ENCODE data around the gene SLC37A2. TPM values are rescaled to one million over a fixed set of nuclear protein-coding genes. Genes with fewer than 3 reads are reported as not detected.

SLC37A2 gene
- total and polyA plus RNA-seq, 2 donors (not counting 3 experiments of a cell fraction or from before 2014, with no cell fraction given): 1.1 to 1.7 TPM

DNA sequence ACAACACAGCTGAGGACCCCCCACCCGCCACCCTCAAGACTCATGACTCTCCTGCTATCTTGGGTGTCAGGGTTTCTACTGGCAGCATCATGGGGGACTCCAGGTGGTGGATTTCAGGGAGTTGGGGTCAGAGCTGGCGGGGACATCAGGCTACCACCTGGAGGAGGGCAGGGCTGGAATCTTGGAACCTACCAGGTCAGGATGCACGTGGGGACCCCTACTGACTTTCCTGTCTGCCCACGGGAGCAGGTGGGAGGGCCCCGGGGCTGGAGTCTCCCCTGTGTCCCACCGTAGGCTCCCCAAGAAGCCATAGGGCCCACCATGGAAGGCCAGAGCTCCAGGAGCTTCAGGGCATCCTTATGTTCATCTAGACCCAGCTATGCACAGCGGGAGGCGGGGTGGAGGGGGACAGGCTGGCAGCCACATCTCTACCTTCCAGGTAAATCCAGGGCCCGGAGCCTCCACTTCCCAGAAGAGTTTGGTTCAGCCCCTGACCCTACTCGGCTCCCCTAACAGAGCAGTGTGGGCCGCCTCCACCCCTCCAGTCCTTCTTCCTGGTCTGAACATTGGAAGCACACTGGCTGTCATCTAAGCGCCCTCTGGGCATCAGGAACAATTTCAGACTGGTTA lies 10.0 kb downstream of the SLC37A2 start:
- Histone ChIP-seq H3K9me3 (replicated peaks; ENCODE audit: control insufficient read depth, insufficient read depth, low read length) (no peaks in the 10 kb centered on the region), H3K4me3 (replicated peaks in 1 of 3; ENCODE audit: insufficient read depth in 1 of 3, low read depth in 1 of 3, low read length in 3 of 3) (no peak overlapping the region), H3K4me1 (ENCODE audit: control insufficient read depth, extremely low read depth, insufficient read depth, low read length) (peaks cover 8% of the 10 kb centered on the region), H3K27me3 (ENCODE audit: control insufficient read depth in 2 of 2, insufficient read depth in 2 of 2, low read length in 2 of 2) (no peaks in the 10 kb centered on the region), H3K9me1 (replicated peaks; ENCODE audit: control insufficient read depth, extremely low read depth, insufficient read depth, low read length) (no peaks in the 10 kb centered on the region), H4K20me1 (replicated peaks; ENCODE audit: control insufficient read depth, extremely low read depth, insufficient read depth, low read length) (no peaks in the 10 kb centered on the region), H3K36me3 (ENCODE audit: control insufficient read depth in 2 of 2, extremely low read depth in 1 of 2, insufficient read depth in 2 of 2, low read length in 2 of 2) (no peaks in the 10 kb centered on the region), H3K79me2 (ENCODE audit: control insufficient read depth, insufficient read depth, low read length) (no peaks in the 10 kb centered on the region), H3K4me2 (ENCODE audit: insufficient read depth, low read length) (no peak overlapping the region), H3K27ac (ENCODE audit: insufficient read depth, low read depth, low read length) (no peak overlapping the region), H3K9ac (replicated peaks; ENCODE audit: extremely low read depth, insufficient read depth, low read length) (no peak overlapping the region), H2AFZ (ENCODE audit: low read depth, low read length) (no peak overlapping the region)
- dilution Hi-C loops (cut with MboI; ENCODE audit: extremely low pct_ligation_motif_present, low sequenced_read_pairs): no loop called here
- TF ChIP-seq, protein P1, sequence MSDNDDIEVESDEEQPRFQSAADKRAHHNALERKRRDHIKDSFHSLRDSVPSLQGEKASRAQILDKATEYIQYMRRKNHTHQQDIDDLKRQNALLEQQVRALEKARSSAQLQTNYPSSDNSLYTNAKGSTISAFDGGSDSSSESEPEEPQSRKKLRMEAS (IDR thresholded peaks at IDR 0.05; ENCODE audit: insufficient read depth, insufficient read length): no peak
- TF ChIP-seq EZH2 (IDR thresholded peaks at IDR 0.05; ENCODE audit: borderline replicate concordance, low read depth, low read length, severe bottlenecking) (no peak), MYC (IDR thresholded peaks at IDR 0.05; ENCODE audit: low read depth, low read length) (no peak), JUN (IDR thresholded peaks at IDR 0.05; ENCODE audit: borderline replicate concordance, insufficient read depth, insufficient read length, low read depth) (no peak), FOS (IDR thresholded peaks at IDR 0.05; ENCODE audit: borderline replicate concordance, insufficient read depth, low read length) (no peak), POLR2AphosphoS5 (IDR thresholded peaks at IDR 0.05; ENCODE audit: insufficient read depth, low read depth, low read length) (no peak), POLR2A (IDR thresholded peaks at IDR 0.05; ENCODE audit: low read depth, low read length) (no peak)
- ChIA-PET CTCF (interaction anchor here (1.0 kb wide), 1 partner anchor 17 kb away, joined by 3 read pairs; no protein-coding TSS in a partner anchor), POLR2A (no interaction called here)
- DNase-seq (ENCODE audit: low read depth, low spot score) (no peak), FAIRE-seq (no peak)
- BruUV-seq (replicated peaks): no TSS peak
- intact Hi-C loops (cut with micrococcal nuclease): no loop called here

All from endothelial cell of umbilical vein (primary cell).